ENCODE data around the gene GLB1L2.

- TF ChIP-seq POLR2A (IDR thresholded peaks at IDR 0.05) (no peak), CTCF (IDR thresholded peaks at IDR 0.05) (no peak), EP300 (IDR thresholded peaks at IDR 0.05) (no peak)
Measured at GRCh38 chr11:134362192-134362901, 30.6 kb downstream of the GLB1L2 start.

All from sigmoid colon (tissue), 4 donors.